ENCODE measurements around the gene LPIN2. TPM values are rescaled to one million over a fixed set of nuclear protein-coding genes. Genes with fewer than 3 reads are reported as not detected.

LPIN2 gene
- total RNA-seq, 1 donor: 43.7 TPM

- DNase-seq (ENCODE audit: low read depth): no peak
- TF ChIP-seq, protein P1, sequence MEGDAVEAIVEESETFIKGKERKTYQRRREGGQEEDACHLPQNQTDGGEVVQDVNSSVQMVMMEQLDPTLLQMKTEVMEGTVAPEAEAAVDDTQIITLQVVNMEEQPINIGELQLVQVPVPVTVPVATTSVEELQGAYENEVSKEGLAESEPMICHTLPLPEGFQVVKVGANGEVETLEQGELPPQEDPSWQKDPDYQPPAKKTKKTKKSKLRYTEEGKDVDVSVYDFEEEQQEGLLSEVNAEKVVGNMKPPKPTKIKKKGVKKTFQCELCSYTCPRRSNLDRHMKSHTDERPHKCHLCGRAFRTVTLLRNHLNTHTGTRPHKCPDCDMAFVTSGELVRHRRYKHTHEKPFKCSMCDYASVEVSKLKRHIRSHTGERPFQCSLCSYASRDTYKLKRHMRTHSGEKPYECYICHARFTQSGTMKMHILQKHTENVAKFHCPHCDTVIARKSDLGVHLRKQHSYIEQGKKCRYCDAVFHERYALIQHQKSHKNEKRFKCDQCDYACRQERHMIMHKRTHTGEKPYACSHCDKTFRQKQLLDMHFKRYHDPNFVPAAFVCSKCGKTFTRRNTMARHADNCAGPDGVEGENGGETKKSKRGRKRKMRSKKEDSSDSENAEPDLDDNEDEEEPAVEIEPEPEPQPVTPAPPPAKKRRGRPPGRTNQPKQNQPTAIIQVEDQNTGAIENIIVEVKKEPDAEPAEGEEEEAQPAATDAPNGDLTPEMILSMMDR (IDR thresholded peaks at IDR 0.05; ENCODE audit: insufficient read depth, low read length): no peak
Measured at GRCh38 chr18:3042379-3042778, 29.4 kb upstream of the LPIN2 start.

GRCh38 chr18:3041843-3042242, 28.9 kb upstream of the LPIN2 start:
- DNase-seq (ENCODE audit: low read depth): no peak
- H3K4me3 ChIP-seq (ENCODE audit: low read depth, low read length): no peak overlapping the region
- TF ChIP-seq, protein P1 (IDR thresholded peaks at IDR 0.05; ENCODE audit: insufficient read depth, low read length): no peak

More at GRCh38 chr18:3042379-3042778, 29.4 kb upstream of the LPIN2 start:
- no peak overlapping the region for H3K4me3 ChIP-seq (ENCODE audit: low read depth, low read length)

DNA sequence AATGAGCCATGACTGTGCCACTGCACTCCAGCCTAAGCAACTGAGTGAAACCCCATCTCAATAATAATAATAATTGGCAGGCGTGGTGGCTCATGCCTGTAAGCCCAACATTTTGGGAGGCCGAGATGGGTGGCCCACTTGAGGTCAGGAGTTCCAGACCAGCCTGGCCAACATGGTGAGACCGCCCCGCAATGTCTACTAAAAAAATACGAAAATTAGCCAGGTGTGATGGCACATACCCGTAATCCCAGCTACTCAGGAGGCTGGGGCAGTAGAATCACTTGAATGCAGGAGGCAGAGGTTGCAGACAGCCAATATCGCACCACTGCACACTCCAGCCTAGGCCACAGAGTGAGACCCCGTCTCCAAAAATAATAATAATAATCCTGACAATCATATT, 27.9 kb upstream of the LPIN2 start:
- TF ChIP-seq, protein P1 (IDR thresholded peaks at IDR 0.05; ENCODE audit: insufficient read depth, low read length): no peak
- no peak overlapping the region for H3K4me3 ChIP-seq (ENCODE audit: low read depth, low read length)
- no peak for DNase-seq (ENCODE audit: low read depth)

GRCh38 chr18:3040173-3040572, 27.2 kb upstream of the LPIN2 start:
- no peak for DNase-seq (ENCODE audit: low read depth)
- TF ChIP-seq, protein P1 (IDR thresholded peaks at IDR 0.05; ENCODE audit: insufficient read depth, low read length): no peak
- no peak overlapping the region for H3K4me3 ChIP-seq (ENCODE audit: low read depth, low read length)

DNA sequence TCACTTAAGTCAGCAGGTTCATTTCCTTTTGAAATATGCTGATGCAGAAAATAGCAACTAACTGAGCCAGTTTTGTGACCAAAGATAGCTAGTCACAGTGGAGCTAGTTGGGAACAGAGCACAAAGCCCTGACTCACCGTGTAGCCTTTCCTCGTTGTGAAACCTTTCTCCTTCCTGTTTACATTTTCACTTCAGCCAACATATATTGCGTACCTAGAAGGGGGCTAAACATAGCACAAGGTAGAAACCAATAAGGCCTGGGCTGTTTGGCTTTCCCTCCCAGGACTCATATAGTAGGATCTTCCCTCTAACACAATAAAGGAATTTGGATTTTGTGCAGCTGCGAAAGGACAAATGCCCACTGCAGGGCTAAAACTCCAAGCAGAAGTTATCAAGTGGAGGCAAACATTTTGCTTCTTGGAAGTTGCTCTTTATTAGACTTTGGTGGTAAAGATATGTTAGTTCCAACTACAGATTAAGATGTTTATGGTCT, 24.5 kb upstream of the LPIN2 start:
- TF ChIP-seq, protein P1 (IDR thresholded peaks at IDR 0.05; ENCODE audit: insufficient read depth, low read length): no peak
- no peak overlapping the region for H3K4me3 ChIP-seq (ENCODE audit: low read depth, low read length)

DNA sequence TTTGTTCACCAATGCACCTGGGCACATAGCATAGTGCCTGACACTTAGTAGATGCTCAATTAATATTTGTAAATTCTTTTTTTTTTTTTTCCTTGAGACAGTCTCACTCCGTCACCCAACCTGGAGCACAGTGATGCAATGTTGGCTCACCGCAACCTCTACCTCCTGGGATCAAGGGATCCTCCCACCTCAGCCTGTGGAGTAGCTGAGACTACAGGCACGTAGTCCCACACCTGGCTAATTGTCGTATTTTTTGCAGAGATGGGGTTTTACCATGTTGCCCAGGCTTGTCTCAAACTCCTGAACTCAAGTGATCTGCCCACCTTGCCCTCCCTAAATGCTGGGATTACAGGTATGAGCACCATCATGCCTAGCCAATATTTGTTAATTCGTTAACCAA, 23.2 kb upstream of the LPIN2 start:
- no peak for DNase-seq (ENCODE audit: low read depth)
- TF ChIP-seq, protein P1 (IDR thresholded peaks at IDR 0.05; ENCODE audit: insufficient read depth, low read length): no peak
- H3K4me3 ChIP-seq (ENCODE audit: low read depth, low read length): no peak overlapping the region

More for the DNA sequence above, 24.5 kb upstream of the LPIN2 start:
- peak; percentile 47 for DNase-seq (ENCODE audit: low read depth)

DNA sequence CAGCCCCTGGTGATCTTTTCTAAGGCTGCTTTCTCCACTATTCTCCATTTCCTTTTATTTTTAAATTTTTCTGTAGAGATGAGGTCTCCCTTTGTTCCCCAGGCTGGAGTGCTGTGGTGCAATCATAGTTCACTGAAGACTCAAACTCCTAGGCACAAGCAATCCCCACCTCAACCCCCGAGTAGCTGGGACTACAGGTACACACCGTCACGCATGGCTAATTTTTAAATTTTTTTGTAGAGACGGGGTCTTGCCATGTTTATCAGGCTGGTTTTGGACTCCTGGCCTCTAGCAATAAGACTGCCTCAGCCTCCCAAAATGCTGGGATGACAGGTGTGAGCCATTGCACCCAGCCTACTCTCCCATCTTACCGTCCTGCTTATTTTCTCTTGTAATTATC, 22.7 kb upstream of the LPIN2 start:
- no peak for DNase-seq (ENCODE audit: low read depth)
- H3K4me3 ChIP-seq (ENCODE audit: low read depth, low read length): no peak overlapping the region
- TF ChIP-seq, protein P1 (IDR thresholded peaks at IDR 0.05; ENCODE audit: insufficient read depth, low read length): no peak

All from fibroblast of the aortic adventitia (primary cell).